ENCODE results near the gene KNOP1. TPM values are rescaled to one million over a fixed set of nuclear protein-coding genes. Genes with fewer than 3 reads are reported as not detected.

The KNOP1 gene
- total and polyA plus RNA-seq, 2 of the 13 experiments (the other 11 are each of a cell fraction or from before 2014, with no cell fraction given), result 21.2 to 57.5 TPM

DNA sequence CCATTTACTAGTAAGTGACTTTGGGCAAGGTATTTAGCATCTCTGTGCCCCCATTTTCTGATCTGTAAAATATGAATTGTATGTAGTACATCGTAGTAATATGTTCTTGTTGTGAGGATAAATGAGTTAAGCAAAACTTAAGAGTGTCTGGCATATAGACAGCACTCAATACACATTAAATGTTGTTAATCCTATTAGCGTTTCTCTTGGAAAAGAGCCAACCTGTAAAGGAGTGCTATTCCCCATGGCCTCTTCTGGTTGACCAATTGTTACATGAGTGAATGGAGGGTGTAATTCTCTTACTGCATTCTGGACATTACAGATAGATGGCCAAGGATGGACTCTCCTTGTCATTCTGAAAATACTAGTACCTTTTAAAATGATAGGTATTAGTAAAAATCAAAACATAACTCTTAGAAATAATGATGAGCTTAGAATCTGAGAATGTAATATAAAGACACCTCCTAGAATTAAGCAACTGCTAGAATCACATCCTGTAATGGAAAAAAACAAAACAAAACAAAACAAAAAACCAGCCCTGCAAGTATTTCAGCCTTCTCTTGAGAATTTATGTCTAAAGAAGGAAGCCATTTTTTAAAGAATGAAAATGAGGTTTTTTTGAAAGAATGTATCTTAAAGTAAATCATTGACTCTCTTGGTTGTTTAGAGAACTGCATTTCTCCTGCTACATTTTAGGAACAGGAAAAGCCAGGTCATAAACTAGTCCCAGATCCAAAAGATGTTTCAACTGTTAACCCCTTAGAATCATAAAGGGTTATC is 30.6 kb upstream of the KNOP1 start:
- in situ Hi-C loops (cut with HindIII; ENCODE audit: extremely low pct_ligation_motif_present, low pct_unique_long_range_greater_than_20kb), result no loop called here
- no peak overlapping the region for H3K4me2 ChIP-seq (ENCODE audit: low read depth, low read length)

DNA sequence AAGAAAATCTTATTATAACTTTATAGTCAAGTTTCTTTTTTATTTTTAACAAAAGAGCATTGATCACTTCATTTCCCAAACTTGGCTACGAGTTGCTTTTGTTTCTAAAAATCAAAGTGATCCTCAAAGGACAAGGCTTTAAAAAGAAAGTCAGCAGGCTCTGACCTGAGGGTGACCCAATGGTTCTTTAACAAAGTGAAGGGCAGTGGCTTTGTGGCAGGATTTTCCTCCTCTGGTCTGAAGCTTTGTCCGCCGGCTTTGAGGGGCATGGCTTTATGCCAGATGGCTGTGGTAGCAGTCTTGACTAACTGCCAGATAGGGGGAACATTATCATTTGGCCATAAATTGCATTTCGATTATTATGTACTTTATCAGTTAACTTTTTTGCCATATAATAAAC is 28.5 kb upstream of the KNOP1 start:
- WGBS (ENCODE audit: low lambda C conversion rate), result 73% methylated on average over 4 of the region's 4 CpGs
- no peaks in the 10 kb centered on the region for H3K36me3 ChIP-seq (replicated peaks in 1 of 2; ENCODE audit: control insufficient read depth in 1 of 2, insufficient read depth in 2 of 2, low read length in 2 of 2)
- no peaks in the 10 kb centered on the region for H4K20me1 ChIP-seq (ENCODE audit: insufficient read depth, low read length)
- no TSS peak for BruUV-seq (replicated peaks)
- no peak for DNase-seq (ENCODE audit: low spot score)
- no peaks in the 10 kb centered on the region for H3K79me2 ChIP-seq (ENCODE audit: insufficient read depth, low read length)
- ChIA-PET CTCF (ENCODE audit: low intra/inter-chr PET ratio, low total read pairs) (no interaction called here), POLR2A (no interaction called here)
- no peak overlapping the region for H2AFZ ChIP-seq (ENCODE audit: low read length)
- peaks cover 54% of the 10 kb centered on the region for H3K4me1 ChIP-seq (ENCODE audit: insufficient read depth, low read length)
- no peaks in the 10 kb centered on the region for H3K9me3 ChIP-seq (ENCODE audit: low read length)
- no peaks in the 10 kb centered on the region for H3K27me3 ChIP-seq (ENCODE audit: control insufficient read depth in 1 of 2, insufficient read depth in 2 of 2, low read length in 2 of 2)
- intact Hi-C loops (cut with micrococcal nuclease; ENCODE audit: unreplicated experiment) (no loop called here), in situ Hi-C loops (cut with HindIII; ENCODE audit: extremely low pct_ligation_motif_present, low pct_unique_long_range_greater_than_20kb) (no loop called here)
- TF ChIP-seq NR3C1 (CRISPR knock-in tag; IDR thresholded peaks at IDR 0.05), result no peak
- H3K4me2 ChIP-seq (ENCODE audit: low read depth, low read length), result no peak overlapping the region
- no peak overlapping the region for H3K4me3 ChIP-seq (replicated peaks in 1 of 3; ENCODE audit: insufficient read depth in 1 of 3, low read depth in 2 of 3, low read length in 3 of 3)
- ATAC-seq, result no peak
- no peak overlapping the region for H3K27ac ChIP-seq (ENCODE audit: extremely low read length, insufficient read depth, low read length)
- FAIRE-seq, result no peak
- no peak overlapping the region for H3K9ac ChIP-seq (ENCODE audit: insufficient read depth, low read depth, low read length)

More for the DNA sequence above, 30.6 kb upstream of the KNOP1 start:
- 57% methylated on average over 2 of the region's 2 CpGs for WGBS (ENCODE audit: low lambda C conversion rate)
- intact Hi-C loops (cut with micrococcal nuclease; ENCODE audit: unreplicated experiment), result no loop called here
- peaks cover 52% of the 10 kb centered on the region for H3K4me1 ChIP-seq (ENCODE audit: insufficient read depth, low read length)
- no peak overlapping the region for H3K27ac ChIP-seq (ENCODE audit: extremely low read length, insufficient read depth, low read length)
- H3K27me3 ChIP-seq (ENCODE audit: control insufficient read depth in 1 of 2, insufficient read depth in 2 of 2, low read length in 2 of 2), result no peaks in the 10 kb centered on the region
- H3K36me3 ChIP-seq (replicated peaks in 1 of 2; ENCODE audit: control insufficient read depth in 1 of 2, insufficient read depth in 2 of 2, low read length in 2 of 2), result no peaks in the 10 kb centered on the region
- no peak for ATAC-seq
- ChIA-PET POLR2A (interaction anchor here (1.2 kb wide), 1 partner anchor 31 kb away, joined by 4 read pairs; the partner anchor contains the start of genes IQCK and KNOP1), CTCF (ENCODE audit: low intra/inter-chr PET ratio, low total read pairs) (no interaction called here)
- DNase-seq (ENCODE audit: low spot score), result no peak
- H3K9ac ChIP-seq (ENCODE audit: insufficient read depth, low read depth, low read length), result no peak overlapping the region
- H3K9me3 ChIP-seq (ENCODE audit: low read length), result no peaks in the 10 kb centered on the region
- H4K20me1 ChIP-seq (ENCODE audit: insufficient read depth, low read length), result no peaks in the 10 kb centered on the region
- BruUV-seq (replicated peaks), result no TSS peak
- H3K4me3 ChIP-seq (replicated peaks in 1 of 3; ENCODE audit: insufficient read depth in 1 of 3, low read depth in 2 of 3, low read length in 3 of 3), result no peak overlapping the region
- no peak for FAIRE-seq
- TF ChIP-seq MTF1 (CRISPR knock-in tag; IDR thresholded peaks at IDR 0.05) (no peak), ASH2L (IDR thresholded peaks at IDR 0.05; ENCODE audit: insufficient read length, low read depth, low read length) (no peak), ZNF557 (CRISPR knock-in tag; IDR thresholded peaks at IDR 0.05) (no peak), RNF2 (conservative IDR thresholded peaks at IDR 0.05; ENCODE audit: low read depth) (no peak)
- TF ChIP-seq, protein P1, sequence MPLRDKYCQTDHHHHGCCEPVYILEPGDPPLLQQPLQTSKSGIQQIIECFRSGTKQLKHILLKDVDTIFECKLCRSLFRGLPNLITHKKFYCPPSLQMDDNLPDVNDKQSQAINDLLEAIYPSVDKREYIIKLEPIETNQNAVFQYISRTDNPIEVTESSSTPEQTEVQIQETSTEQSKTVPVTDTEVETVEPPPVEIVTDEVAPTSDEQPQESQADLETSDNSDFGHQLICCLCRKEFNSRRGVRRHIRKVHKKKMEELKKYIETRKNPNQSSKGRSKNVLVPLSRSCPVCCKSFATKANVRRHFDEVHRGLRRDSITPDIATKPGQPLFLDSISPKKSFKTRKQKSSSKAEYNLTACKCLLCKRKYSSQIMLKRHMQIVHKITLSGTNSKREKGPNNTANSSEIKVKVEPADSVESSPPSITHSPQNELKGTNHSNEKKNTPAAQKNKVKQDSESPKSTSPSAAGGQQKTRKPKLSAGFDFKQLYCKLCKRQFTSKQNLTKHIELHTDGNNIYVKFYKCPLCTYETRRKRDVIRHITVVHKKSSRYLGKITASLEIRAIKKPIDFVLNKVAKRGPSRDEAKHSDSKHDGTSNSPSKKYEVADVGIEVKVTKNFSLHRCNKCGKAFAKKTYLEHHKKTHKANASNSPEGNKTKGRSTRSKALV (CRISPR knock-in tag; IDR thresholded peaks at IDR 0.05), result no peak
- no peak overlapping the region for H2AFZ ChIP-seq (ENCODE audit: low read length)
- H3K79me2 ChIP-seq (ENCODE audit: insufficient read depth, low read length), result no peaks in the 10 kb centered on the region

Data from HepG2 (cell line).